H1 (cell line): ENCODE results near the gene TOP1.

Experiments
- ASH2L ChIP-seq: fragments of 200-600, 300-600 bp; sonication (generic); IDR thresholded peaks from one replicate; pipeline ENCODE4 v1.7.1; 2017; ENCODE audit warnings: low read length
- EZH2 ChIP-seq: fragments of 200-600 bp; sonication (generic); IDR thresholded peaks from 2 replicates; pipeline ENCODE4 v1.7.1; 2012; ENCODE audit warnings: low read depth, mild to moderate bottlenecking, moderate library complexity, low read length, inconsistent platforms; ENCODE audit not compliant: severe bottlenecking
- GTF2F1 ChIP-seq: IDR thresholded peaks from 2 replicates; pipeline ENCODE4 v1.6.1; 2012; ENCODE audit warnings: low read depth, low read length, improper control_type of control experiment, borderline replicate concordance
- HDAC2 ChIP-seq, 2 experiments: fragments of 300-600 bp in 1 of 2; sonication (generic) in 1 of 2; IDR thresholded peaks; 2 replicates each; pipeline ENCODE4 v1.6.1; 2011 to 2012; ENCODE audit warnings: low read depth in 2 of 2, low read length in 2 of 2, mild to moderate bottlenecking in 2 of 2, moderate library complexity in 2 of 2, borderline replicate concordance in 1 of 2, inconsistent platforms in 1 of 2
- HDAC6 ChIP-seq: IDR thresholded peaks from one replicate; pipeline ENCODE4 v1.7.1; 2012; ENCODE audit warnings: low read depth, mild to moderate bottlenecking, inconsistent platforms, low read length, moderate library complexity
- SIN3A ChIP-seq, 2 experiments: IDR thresholded peaks in 1 of 2; conservative IDR thresholded peaks in 1 of 2; 2 replicates each; pipeline ENCODE4 v1.6.1; 2011 to 2012; ENCODE audit warnings: low read length in 2 of 2, improper control_type of control experiment in 1 of 2, low read depth in 1 of 2, mild to moderate bottlenecking in 1 of 2
- SP1 ChIP-seq: IDR thresholded peaks from 2 replicates; pipeline ENCODE4 v1.6.1; 2011; ENCODE audit warnings: low read depth, low read length
- SUZ12 ChIP-seq: fragments of 200-600 bp; sonication (generic); IDR thresholded peaks from 2 replicates; pipeline ENCODE4 v1.6.1; 2012; ENCODE audit warnings: mild to moderate bottlenecking, inconsistent platforms, low read length, moderate library complexity, mixed read lengths
- TAF1 ChIP-seq: IDR thresholded peaks from 2 replicates; pipeline ENCODE4 v1.6.1; 2011; ENCODE audit warnings: mild to moderate bottlenecking, low read depth, low read length
- ZNF274 ChIP-seq: IDR thresholded peaks from 2 replicates; pipeline ENCODE4 v1.7.0; 2012; ENCODE audit warnings: low read length, borderline replicate concordance; ENCODE audit errors: extremely low read depth
- TF ChIP-seq, protein P1 (sequence below), 3 experiments: IDR thresholded peaks; 1 replicate in 2 of 3; 2 replicates in 1 of 3; pipeline versions ENCODE4 v1.5.1 to v1.6.1; 2011; ENCODE audit warnings: low read length in 3 of 3, mild to moderate bottlenecking in 3 of 3, inconsistent platforms in 2 of 3, low read depth in 1 of 3, moderate library complexity in 1 of 3; ENCODE audit not compliant: insufficient read depth in 1 of 3; ENCODE audit errors: control extremely low read depth in 1 of 3
- TF ChIP-seq, protein P2 (sequence below): IDR thresholded peaks from 2 replicates; pipeline ENCODE4 v1.6.1; 2012; ENCODE audit warnings: inconsistent platforms

DNA sequence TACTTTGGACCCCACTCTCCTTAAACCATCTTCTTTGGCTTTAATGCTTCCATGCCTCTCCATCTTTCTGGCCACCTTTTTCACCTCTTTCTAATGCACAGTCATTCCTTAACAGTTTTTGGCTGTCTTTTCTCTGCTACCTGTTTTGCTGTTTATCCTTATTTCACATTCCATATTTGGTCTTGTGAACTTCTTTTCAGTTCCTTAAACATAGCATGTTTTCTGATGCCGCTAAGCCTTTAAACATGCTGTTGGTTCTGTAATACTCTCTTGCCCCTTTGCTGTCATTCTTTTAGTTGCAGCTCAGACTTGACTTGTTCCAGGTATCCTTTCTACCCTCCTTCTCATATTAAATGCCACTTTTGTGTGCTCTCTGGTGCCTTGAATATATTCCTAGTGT lies 35.8 kb downstream of the TOP1 start:
- TF ChIP-seq HDAC6 (no peak), GTF2F1 (no peak), EZH2 (no peak), HDAC2 (IDR thresholded peaks at IDR 0.05; ENCODE audit: borderline replicate concordance in 1 of 2, low read depth in 2 of 2, low read length in 2 of 2) (no peak), ZNF274 (no peak), SUZ12 (no peak), TAF1 (no peak), SIN3A (conservative IDR thresholded peaks at IDR 0.05 in 1 of 2, IDR thresholded peaks at IDR 0.05 in 1 of 2; ENCODE audit: low read depth in 1 of 2, low read length in 2 of 2) (no peak), ASH2L (no peak), SP1 (no peak)
- TF ChIP-seq, protein P1, sequence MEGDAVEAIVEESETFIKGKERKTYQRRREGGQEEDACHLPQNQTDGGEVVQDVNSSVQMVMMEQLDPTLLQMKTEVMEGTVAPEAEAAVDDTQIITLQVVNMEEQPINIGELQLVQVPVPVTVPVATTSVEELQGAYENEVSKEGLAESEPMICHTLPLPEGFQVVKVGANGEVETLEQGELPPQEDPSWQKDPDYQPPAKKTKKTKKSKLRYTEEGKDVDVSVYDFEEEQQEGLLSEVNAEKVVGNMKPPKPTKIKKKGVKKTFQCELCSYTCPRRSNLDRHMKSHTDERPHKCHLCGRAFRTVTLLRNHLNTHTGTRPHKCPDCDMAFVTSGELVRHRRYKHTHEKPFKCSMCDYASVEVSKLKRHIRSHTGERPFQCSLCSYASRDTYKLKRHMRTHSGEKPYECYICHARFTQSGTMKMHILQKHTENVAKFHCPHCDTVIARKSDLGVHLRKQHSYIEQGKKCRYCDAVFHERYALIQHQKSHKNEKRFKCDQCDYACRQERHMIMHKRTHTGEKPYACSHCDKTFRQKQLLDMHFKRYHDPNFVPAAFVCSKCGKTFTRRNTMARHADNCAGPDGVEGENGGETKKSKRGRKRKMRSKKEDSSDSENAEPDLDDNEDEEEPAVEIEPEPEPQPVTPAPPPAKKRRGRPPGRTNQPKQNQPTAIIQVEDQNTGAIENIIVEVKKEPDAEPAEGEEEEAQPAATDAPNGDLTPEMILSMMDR (IDR thresholded peaks at IDR 0.05; ENCODE audit: control extremely low read depth in 1 of 3, insufficient read depth in 1 of 3, low read depth in 1 of 3, low read length in 3 of 3), result no peak
- TF ChIP-seq, protein P2, sequence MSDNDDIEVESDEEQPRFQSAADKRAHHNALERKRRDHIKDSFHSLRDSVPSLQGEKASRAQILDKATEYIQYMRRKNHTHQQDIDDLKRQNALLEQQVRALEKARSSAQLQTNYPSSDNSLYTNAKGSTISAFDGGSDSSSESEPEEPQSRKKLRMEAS, result no peak
